Pons (tissue), 1 donor: ENCODE measurements around the gene STK32C.

Experiments
- DNase-seq: peaks from one replicate; pipeline ENCODE4 v3.0.0-alpha.2; 2016; ENCODE audit warnings: low spot score

Gene STK32C

GRCh38 chr10:132265890-132266496, 41.8 kb downstream of the STK32C start:
- DNase-seq, result no peak

GRCh38 chr10:132264966-132265889, 42.5 kb downstream of the STK32C start:
- peak; percentile 28 for DNase-seq

- DNase-seq, result no peak
These were observed 43.3 kb downstream of the STK32C start for GRCh38 chr10:132264306-132264950.

DNA sequence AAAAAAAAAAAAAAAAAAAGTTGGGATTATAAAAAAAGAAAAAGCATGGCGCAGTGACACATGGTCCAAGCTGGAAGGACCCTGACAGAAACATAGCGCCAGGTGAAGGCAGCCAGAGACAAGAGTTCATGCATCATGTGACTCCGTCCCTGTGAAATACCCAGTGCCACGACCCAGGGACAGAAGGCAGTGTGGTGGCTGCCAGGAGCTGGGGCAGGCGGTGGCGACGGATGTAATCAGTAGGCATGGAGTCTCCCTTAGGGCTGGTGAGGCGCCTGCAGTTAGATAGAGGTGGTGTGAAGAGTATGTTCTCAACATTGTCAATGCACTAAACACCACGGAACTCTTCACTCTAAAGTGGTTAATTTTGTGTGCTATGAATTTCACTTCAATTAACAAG, 43.9 kb downstream of the STK32C start:
- no peak for DNase-seq

GRCh38 chr10:132259702-132260482, 47.9 kb downstream of the STK32C start:
- no peak for DNase-seq

DNA sequence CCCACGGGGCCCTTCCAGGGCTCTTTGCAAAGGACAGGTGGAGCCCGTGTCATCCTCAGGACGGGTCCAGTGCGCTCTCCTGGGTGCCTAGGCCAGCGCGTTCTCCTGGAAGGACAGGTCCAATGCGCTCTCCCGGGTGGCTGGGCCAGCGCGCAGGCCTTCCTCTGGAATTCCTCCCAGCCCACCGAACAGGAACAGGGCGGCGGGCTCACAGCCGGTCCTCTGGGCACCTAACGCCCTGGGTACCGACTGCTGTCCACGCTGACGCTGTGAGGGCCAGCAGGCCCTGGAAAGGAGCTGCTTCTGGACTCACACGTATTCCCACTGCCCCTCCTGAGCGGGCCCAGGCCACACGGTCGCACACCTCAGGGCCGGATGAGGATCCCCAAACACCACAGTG, 49.3 kb downstream of the STK32C start:
- no peak for DNase-seq

GRCh38 chr10:132257907-132258306, 49.8 kb downstream of the STK32C start:
- no peak for DNase-seq

DNA sequence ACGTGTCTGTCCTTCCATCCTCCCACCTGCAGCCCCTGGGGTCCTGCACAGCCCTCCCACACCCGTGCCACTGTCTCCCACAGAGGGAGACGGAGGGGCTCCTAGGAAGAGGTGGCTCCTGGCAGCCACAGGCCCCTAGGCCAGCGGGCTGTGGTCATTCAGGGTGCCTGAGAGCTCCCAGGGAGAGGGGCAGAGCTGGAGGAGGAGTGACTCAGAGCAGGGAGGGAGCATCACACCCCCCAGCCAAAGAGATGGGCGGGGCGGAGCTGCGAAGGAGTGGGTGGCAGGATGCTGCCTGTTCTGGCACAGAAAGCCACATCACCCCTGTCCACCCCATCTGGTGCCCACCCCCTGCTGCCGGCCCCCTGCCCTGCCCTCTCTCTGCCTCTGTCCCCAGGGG, 50.5 kb downstream of the STK32C start:
- DNase-seq, result no peak

- no peak for DNase-seq
These were observed 50.9 kb downstream of the STK32C start for GRCh38 chr10:132256866-132257265.

DNA sequence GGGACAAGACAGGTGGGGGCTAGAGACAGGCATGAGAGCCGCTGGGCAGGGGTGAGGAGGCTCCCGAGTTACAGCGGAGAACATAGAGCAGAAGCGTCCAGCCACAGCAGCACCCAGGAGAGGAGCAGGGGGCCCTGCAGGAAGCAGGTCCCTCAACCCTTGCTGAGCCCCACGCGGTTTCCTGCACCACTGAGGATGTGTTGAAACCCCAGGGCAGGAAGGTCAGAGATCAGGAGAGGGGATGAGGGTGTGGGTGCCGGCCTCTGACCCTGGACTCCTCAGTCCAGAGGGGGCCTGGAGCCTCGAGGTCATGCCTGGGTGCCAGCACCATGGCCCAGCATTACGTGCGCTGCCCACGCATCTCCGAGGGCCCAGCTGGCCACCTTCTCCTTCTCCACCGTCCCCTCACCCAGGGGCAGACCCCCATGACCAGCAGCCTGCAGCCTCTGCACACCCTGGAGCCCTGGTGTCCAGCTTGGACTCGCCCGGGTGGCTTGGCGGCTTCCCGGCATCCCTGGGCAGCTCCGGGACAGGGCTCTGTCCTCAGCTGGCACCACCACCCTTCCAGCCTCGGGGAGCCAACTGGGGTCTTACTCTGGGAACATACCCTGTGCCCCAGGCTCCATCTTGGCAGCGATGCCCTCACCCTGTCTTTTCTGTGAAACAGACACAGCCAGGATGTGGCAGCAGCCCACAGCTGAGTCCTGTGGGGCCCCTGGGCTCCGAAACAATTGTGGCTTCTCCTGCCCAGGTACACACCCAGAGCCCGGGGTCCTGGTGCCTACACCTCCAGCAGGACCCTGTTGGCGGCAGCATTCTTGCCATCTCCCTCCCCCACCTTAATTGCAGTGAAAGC, 52.0 kb downstream of the STK32C start:
- DNase-seq, result no peak

DNA sequence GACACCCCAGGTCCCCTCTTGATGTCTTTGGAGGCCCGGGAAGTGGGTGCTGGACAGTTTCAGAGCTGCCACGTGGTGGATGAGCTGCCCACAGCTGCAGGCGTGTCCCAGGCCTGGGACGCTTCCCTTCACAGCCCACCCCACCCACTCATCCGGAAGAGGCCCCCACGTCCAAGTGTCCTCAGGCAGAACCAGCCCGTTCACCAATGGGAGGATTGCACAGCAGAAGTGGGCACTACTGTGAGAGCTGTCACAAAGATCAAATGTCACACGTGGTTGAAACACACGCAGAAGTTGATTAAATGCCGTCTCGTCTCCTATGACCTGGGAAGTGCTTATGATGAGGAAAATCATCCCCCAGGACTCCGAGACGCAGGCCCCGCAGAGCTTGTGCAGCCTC, 52.9 kb downstream of the STK32C start:
- DNase-seq, result no peak

DNA sequence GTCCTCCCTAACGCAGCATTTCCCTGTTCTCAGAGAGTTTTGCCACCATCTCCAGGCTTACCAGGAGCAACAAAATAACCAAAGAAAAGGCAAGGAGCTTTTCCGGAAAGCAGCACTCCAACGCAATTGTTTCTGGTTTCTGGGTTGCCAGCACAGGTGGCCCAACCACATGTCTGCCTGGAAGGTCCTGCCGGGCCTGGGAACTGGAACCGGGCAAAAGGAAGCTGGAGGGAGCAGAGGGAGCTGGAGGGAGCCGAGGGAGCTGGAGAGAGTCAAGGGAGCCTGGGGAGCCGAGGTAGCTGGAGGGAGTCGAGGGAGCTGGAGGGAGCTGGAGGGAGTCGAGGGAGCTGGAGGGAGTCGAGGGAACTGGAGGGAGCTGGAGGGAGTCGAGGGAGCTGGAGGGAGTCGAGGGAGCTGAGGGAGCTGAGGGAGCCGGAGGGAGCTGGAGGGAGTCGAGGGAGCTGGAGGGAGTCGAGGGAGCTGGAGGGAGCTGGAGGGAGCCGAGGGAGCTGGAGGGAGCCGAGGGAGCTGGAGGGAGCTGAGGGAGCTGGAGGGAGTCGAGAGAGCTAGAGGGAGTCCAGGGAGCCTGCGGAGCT, 54.6 kb downstream of the STK32C start:
- no peak for DNase-seq

DNA sequence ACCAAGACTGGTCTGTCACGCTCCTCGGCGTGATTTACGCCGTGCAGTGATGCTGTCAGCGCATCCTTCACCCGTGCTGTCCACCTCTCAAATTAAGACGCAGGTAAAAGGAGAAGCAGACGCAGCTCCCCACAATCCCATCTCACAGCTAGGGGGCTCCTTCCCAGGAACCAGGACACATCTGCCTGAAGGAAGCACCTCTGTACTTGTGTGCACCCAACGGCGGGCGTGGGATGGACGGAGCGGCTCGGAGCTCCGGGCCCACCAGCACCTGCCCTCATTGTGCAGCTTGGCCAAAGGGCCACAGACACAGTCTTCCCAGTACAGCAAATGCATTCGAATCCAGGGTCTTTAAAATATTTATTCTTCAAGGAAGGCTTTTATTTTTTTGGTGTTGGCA, 55.3 kb downstream of the STK32C start:
- DNase-seq, result no peak

- no peak for DNase-seq
These were observed 55.8 kb downstream of the STK32C start for GRCh38 chr10:132251928-132252327.

GRCh38 chr10:132250481-132251475, 57.0 kb downstream of the STK32C start:
- DNase-seq, result no peak

- no peak for DNase-seq
These were observed 57.9 kb downstream of the STK32C start for GRCh38 chr10:132249824-132250375.

GRCh38 chr10:132249226-132249724, 58.5 kb downstream of the STK32C start:
- no peak for DNase-seq

- DNase-seq, result no peak
These were observed 59.1 kb downstream of the STK32C start for GRCh38 chr10:132248455-132249225.
